GM12878 (cell line): ENCODE measurements around the gene GNAI2. TPM values are rescaled to one million over a fixed set of nuclear protein-coding genes. Genes with fewer than 3 reads are reported as not detected.
A peak's percentile ranks its signal among the peaks of the same experiment; 100 is the strongest.

Source experiments
- BCLAF1 ChIP-seq: fragments of 450-650 bp; IDR thresholded peaks from 2 replicates; pipeline ENCODE4 v1.6.1; 2017; ENCODE audit warnings: antibody characterized with exemption, mild to moderate bottlenecking, moderate library complexity
- BHLHE40 ChIP-seq, 2 experiments: fragments of 450-650 bp in 1 of 2; IDR thresholded peaks; 2 replicates each; pipeline ENCODE4 v1.6.1; 2011 to 2017; ENCODE audit warnings: low read depth in 2 of 2, borderline replicate concordance in 1 of 2, improper control_type of control experiment in 1 of 2, low read length in 1 of 2, mild to moderate bottlenecking in 1 of 2
- CHD4 ChIP-seq: fragments of 200-600 bp; sonication (generic); IDR thresholded peaks from 2 replicates; pipeline ENCODE4 v1.6.1; 2016; ENCODE audit warnings: mild to moderate bottlenecking
- JUND ChIP-seq: IDR thresholded peaks from 2 replicates; pipeline ENCODE4 v1.6.1; 2012; ENCODE audit warnings: low read depth, mild to moderate bottlenecking, low read length, improper control_type of control experiment, moderate library complexity
- LARP7 ChIP-seq: fragments of 450-650 bp; IDR thresholded peaks from 2 replicates; pipeline ENCODE4 v1.6.1; 2017; ENCODE audit warnings: mild to moderate bottlenecking
- MEF2A ChIP-seq: IDR thresholded peaks from 2 replicates; pipeline ENCODE4 v1.6.1; 2011; ENCODE audit warnings: low read depth, mild to moderate bottlenecking, low read length, moderate library complexity; ENCODE audit not compliant: insufficient read depth
- NFIC ChIP-seq: IDR thresholded peaks from 2 replicates; pipeline ENCODE4 v1.6.1; 2012; ENCODE audit warnings: low read depth, mild to moderate bottlenecking, inconsistent platforms, low read length, moderate library complexity
- SMARCA5 ChIP-seq: fragments of 450-650 bp; IDR thresholded peaks from 2 replicates; pipeline ENCODE4 v1.6.1; 2017; ENCODE audit warnings: mild to moderate bottlenecking
- TAF1 ChIP-seq: IDR thresholded peaks from 2 replicates; pipeline ENCODE4 v1.6.1; 2011; ENCODE audit warnings: mild to moderate bottlenecking, low read depth, low read length, borderline replicate concordance
- TBL1XR1 ChIP-seq: IDR thresholded peaks from 2 replicates; pipeline ENCODE4 v1.6.1; 2012; ENCODE audit warnings: low read depth, low read length, improper control_type of control experiment
- USF2 ChIP-seq: IDR thresholded peaks from 2 replicates; pipeline ENCODE4 v1.6.1; 2011; ENCODE audit warnings: low read depth, low read length, improper control_type of control experiment, borderline replicate concordance
- YBX1 ChIP-seq: fragments of 450-650 bp; IDR thresholded peaks from 2 replicates; pipeline ENCODE4 v1.6.1; 2016; ENCODE audit warnings: antibody characterized with exemption
- ZBTB11 ChIP-seq: fragments of 450-650 bp; formaldehyde crosslinking; IDR thresholded peaks from 2 replicates; pipeline ENCODE4 v1.5.0; 2022; ENCODE audit warnings: mild to moderate bottlenecking, missing genetic modification characterization
- ZNF207 ChIP-seq: fragments of 450-650 bp; IDR thresholded peaks from 2 replicates; pipeline ENCODE4 v1.6.1; 2014; ENCODE audit warnings: antibody characterized with exemption, mild to moderate bottlenecking, borderline replicate concordance
- polyA plus RNA-seq, 11 experiments: library from polyadenylated mRNA; depleted of rRNA in 4 of 11; unstranded in 6 of 11; stranded (reverse) in 5 of 11; fragments of >200 nt; fragmentation: Nextera tagmentation in 4 of 11; fragmentation: Illumina TruSeq in 1 of 11; extraction: Ambion mirVana in 4 of 11; extraction: Trizol in 1 of 11; gene quantifications; 1 replicate in 1 of 11; 2 replicates in 10 of 11; pipeline versions ENCODE4 v1.2.1 to v1.2.3, GENCODE V29; 2011 to 2016; ENCODE audit warnings: inconsistent platforms in 2 of 11, missing spikeins in 2 of 11, low read depth in 1 of 11
- total RNA-seq, 4 experiments: library from RNA; depleted of rRNA in 3 of 4; stranded (reverse); fragments of >200 nt in 3 of 4; fragmentation: Illumina TruSeq in 1 of 4; extraction: Trizol in 1 of 4; gene quantifications; 2 replicates each; pipeline versions ENCODE4 v1.2.1 to v1.2.3, GENCODE V29; 2013 to 2021
- TF ChIP-seq, protein P1 (sequence below): fragments of 150-350 bp; IDR thresholded peaks from 2 replicates; pipeline ENCODE4 v1.6.1; 2016; ENCODE audit warnings: low read depth, low read length
- TF ChIP-seq, protein P2 (sequence below): IDR thresholded peaks from 2 replicates; pipeline ENCODE4 v1.6.1; 2012; ENCODE audit warnings: low read depth, low read length, improper control_type of control experiment

Gene GNAI2
- total and polyA plus RNA-seq, 10 of the 15 experiments (the other 5 are each of a cell fraction or from before 2014, with no cell fraction given), result 5.0 to 346 (median 237) TPM

- TF ChIP-seq USF2 (no peak), MEF2A (no peak), BCLAF1 (no peak), ZNF207 (peak; percentile 10; the same call in 1 of the 2 replicates), JUND (no peak), YBX1 (no peak), BHLHE40 (IDR thresholded peaks at IDR 0.05; ENCODE audit: borderline replicate concordance in 1 of 2, low read depth in 2 of 2, low read length in 1 of 2) (no peak), CHD4 (no peak), TBL1XR1 (no peak), NFIC (no peak), TAF1 (no peak), ZBTB11 (CRISPR knock-in tag) (no peak), SMARCA5 (0 out of 2 replicates have a peak, but pooled peaks have one; percentile 9), LARP7 (no peak)
- TF ChIP-seq, protein P1, sequence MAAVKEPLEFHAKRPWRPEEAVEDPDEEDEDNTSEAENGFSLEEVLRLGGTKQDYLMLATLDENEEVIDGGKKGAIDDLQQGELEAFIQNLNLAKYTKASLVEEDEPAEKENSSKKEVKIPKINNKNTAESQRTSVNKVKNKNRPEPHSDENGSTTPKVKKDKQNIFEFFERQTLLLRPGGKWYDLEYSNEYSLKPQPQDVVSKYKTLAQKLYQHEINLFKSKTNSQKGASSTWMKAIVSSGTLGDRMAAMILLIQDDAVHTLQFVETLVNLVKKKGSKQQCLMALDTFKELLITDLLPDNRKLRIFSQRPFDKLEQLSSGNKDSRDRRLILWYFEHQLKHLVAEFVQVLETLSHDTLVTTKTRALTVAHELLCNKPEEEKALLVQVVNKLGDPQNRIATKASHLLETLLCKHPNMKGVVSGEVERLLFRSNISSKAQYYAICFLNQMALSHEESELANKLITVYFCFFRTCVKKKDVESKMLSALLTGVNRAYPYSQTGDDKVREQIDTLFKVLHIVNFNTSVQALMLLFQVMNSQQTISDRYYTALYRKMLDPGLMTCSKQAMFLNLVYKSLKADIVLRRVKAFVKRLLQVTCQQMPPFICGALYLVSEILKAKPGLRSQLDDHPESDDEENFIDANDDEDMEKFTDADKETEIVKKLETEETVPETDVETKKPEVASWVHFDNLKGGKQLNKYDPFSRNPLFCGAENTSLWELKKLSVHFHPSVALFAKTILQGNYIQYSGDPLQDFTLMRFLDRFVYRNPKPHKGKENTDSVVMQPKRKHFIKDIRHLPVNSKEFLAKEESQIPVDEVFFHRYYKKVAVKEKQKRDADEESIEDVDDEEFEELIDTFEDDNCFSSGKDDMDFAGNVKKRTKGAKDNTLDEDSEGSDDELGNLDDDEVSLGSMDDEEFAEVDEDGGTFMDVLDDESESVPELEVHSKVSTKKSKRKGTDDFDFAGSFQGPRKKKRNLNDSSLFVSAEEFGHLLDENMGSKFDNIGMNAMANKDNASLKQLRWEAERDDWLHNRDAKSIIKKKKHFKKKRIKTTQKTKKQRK, result no peak
- TF ChIP-seq, protein P2, sequence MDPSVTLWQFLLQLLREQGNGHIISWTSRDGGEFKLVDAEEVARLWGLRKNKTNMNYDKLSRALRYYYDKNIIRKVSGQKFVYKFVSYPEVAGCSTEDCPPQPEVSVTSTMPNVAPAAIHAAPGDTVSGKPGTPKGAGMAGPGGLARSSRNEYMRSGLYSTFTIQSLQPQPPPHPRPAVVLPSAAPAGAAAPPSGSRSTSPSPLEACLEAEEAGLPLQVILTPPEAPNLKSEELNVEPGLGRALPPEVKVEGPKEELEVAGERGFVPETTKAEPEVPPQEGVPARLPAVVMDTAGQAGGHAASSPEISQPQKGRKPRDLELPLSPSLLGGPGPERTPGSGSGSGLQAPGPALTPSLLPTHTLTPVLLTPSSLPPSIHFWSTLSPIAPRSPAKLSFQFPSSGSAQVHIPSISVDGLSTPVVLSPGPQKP, result no peak
Observed at GRCh38 chr3:50246517-50246954, 10.5 kb downstream of the GNAI2 start (continued).
